H9 (cell line): ENCODE results near the gene MDFIC. TPM values are rescaled to one million over a fixed set of nuclear protein-coding genes. Genes with fewer than 3 reads are reported as not detected.

Source experiments
- DNase-seq: peaks from one replicate; pipeline ENCODE4 v3.0.0-alpha.2; 2017
- H2AFZ ChIP-seq: one replicate; pipeline ENCODE4 v1.6.1; 2013; ENCODE audit warnings: mild to moderate bottlenecking, low read length, control low read depth, moderate library complexity
- H2AK5ac ChIP-seq: 2 replicates; pipeline ENCODE4 v1.6.1; 2013; ENCODE audit warnings: low read length, control low read depth, mixed read lengths; ENCODE audit not compliant: insufficient read length
- H2BK120ac ChIP-seq: one replicate; pipeline ENCODE4 v1.6.1; 2013; ENCODE audit warnings: low read depth, mild to moderate bottlenecking, low read length, control low read depth, inconsistent platforms; ENCODE audit not compliant: poor library complexity, severe bottlenecking
- H2BK12ac ChIP-seq: 2 replicates; pipeline ENCODE4 v1.6.1; 2013; ENCODE audit warnings: low read length, control low read depth, mixed read lengths, low read depth; ENCODE audit not compliant: insufficient read length
- H2BK15ac ChIP-seq: 2 replicates; pipeline ENCODE4 v1.6.1; 2013; ENCODE audit warnings: low read depth, low read length, control low read depth
- H2BK20ac ChIP-seq: one replicate; pipeline ENCODE4 v1.6.1; 2013; ENCODE audit warnings: low read depth, mild to moderate bottlenecking, low read length, control low read depth, inconsistent platforms; ENCODE audit not compliant: poor library complexity, severe bottlenecking
- H2BK5ac ChIP-seq: 2 replicates; pipeline ENCODE4 v1.6.1; 2013; ENCODE audit warnings: low read length, control low read depth, mixed read lengths; ENCODE audit not compliant: insufficient read length
- H3K14ac ChIP-seq: 2 replicates; pipeline ENCODE4 v1.6.1; 2013; ENCODE audit warnings: low read length, control low read depth; ENCODE audit not compliant: insufficient read depth
- H3K18ac ChIP-seq: 2 replicates; pipeline ENCODE4 v1.6.1; 2013; ENCODE audit warnings: low read depth, mild to moderate bottlenecking, mixed read lengths, low read length, control low read depth; ENCODE audit not compliant: insufficient read length
- H3K23ac ChIP-seq: 2 replicates; pipeline ENCODE4 v1.6.1; 2013; ENCODE audit warnings: low read length, control low read depth, mixed read lengths, low read depth; ENCODE audit not compliant: insufficient read length
- H3K23me2 ChIP-seq: 2 replicates; pipeline ENCODE4 v1.6.1; 2013; ENCODE audit warnings: low read depth, mild to moderate bottlenecking, mixed read lengths, low read length, control low read depth; ENCODE audit not compliant: insufficient read length, poor library complexity, severe bottlenecking
- H3K27ac ChIP-seq: 2 replicates; pipeline ENCODE4 v1.5.1; 2013; ENCODE audit warnings: low read length, control low read depth, mixed read lengths, low read depth; ENCODE audit not compliant: insufficient read length
- H3K27me3 ChIP-seq: 2 replicates; pipeline ENCODE4 v1.6.1; 2013; ENCODE audit warnings: low read length, control low read depth, inconsistent platforms; ENCODE audit not compliant: insufficient read depth
- H3K4ac ChIP-seq: 2 replicates; pipeline ENCODE4 v1.6.1; 2013; ENCODE audit warnings: low read depth, mild to moderate bottlenecking, control low read depth, inconsistent platforms, low read length, moderate library complexity
- H3K4me1 ChIP-seq: 2 replicates; pipeline ENCODE4 v1.6.1; 2013; ENCODE audit warnings: low read length, control low read depth, inconsistent platforms; ENCODE audit not compliant: insufficient read depth
- H3K4me2 ChIP-seq: 2 replicates; pipeline ENCODE4 v1.6.1; 2013; ENCODE audit warnings: low read length, control low read depth, mixed read lengths; ENCODE audit not compliant: insufficient read length, insufficient read depth
- H3K56ac ChIP-seq: 2 replicates; pipeline ENCODE4 v1.6.1; 2013; ENCODE audit warnings: low read depth, mild to moderate bottlenecking, mixed read lengths, low read length, control low read depth; ENCODE audit not compliant: insufficient read length
- H3K79me1 ChIP-seq: 2 replicates; pipeline ENCODE4 v1.6.1; 2013; ENCODE audit warnings: low read depth, mild to moderate bottlenecking, moderate library complexity, low read length, control low read depth, inconsistent platforms; ENCODE audit not compliant: insufficient read depth, poor library complexity, severe bottlenecking
- H3K79me2 ChIP-seq: 2 replicates; pipeline ENCODE4 v1.6.1; 2013; ENCODE audit warnings: low read length, control low read depth, inconsistent platforms; ENCODE audit not compliant: insufficient read depth
- H3K9ac ChIP-seq: 2 replicates; pipeline ENCODE4 v1.6.1; 2013; ENCODE audit warnings: low read length, control low read depth, mixed read lengths; ENCODE audit not compliant: insufficient read length; ENCODE audit errors: extremely low read depth
- H3K9me3 ChIP-seq: one replicate; pipeline ENCODE4 v1.6.1; 2013; ENCODE audit warnings: low read depth, low read length, inconsistent platforms; ENCODE audit not compliant: control insufficient read depth
- H3T11ph ChIP-seq: one replicate; pipeline ENCODE4 v1.6.1; 2013; ENCODE audit warnings: mild to moderate bottlenecking, low read length, control low read depth, inconsistent platforms
- H4K20me1 ChIP-seq: one replicate; pipeline ENCODE4 v1.6.1; 2013; ENCODE audit not compliant: control insufficient read depth, insufficient read length, insufficient read depth
- H4K5ac ChIP-seq: 2 replicates; pipeline ENCODE4 v1.6.1; 2013; ENCODE audit warnings: low read depth, mild to moderate bottlenecking, mixed read lengths, low read length, control low read depth; ENCODE audit not compliant: insufficient read length
- H4K8ac ChIP-seq: replicated peaks from 2 replicates; pipeline ENCODE4 v1.6.1; 2013; ENCODE audit warnings: low read length, control low read depth, mixed read lengths, low read depth; ENCODE audit not compliant: insufficient read length
- H4K91ac ChIP-seq: 2 replicates; pipeline ENCODE4 v1.6.1; 2013; ENCODE audit warnings: low read depth, mild to moderate bottlenecking, moderate library complexity, mixed read lengths, low read length, control low read depth; ENCODE audit not compliant: insufficient read length
- H3K27ac Mint-ChIP-seq, 3 experiments: 2 replicates in 2 of 3; 3 replicates in 1 of 3; pipeline ENCODE4 v1.8.0; 2020 to 2021; ENCODE audit warnings: mixed read lengths in 3 of 3, mild to moderate bottlenecking in 1 of 3, moderate library complexity in 1 of 3
- H3K27me3 Mint-ChIP-seq: 2 replicates; pipeline ENCODE4 v1.8.0; 2021; ENCODE audit warnings: low read depth, mild to moderate bottlenecking, moderate library complexity, mixed read lengths
- H3K36me3 Mint-ChIP-seq, 3 experiments: 2 replicates in 2 of 3; 3 replicates in 1 of 3; pipeline ENCODE4 v1.8.0; 2020 to 2021; ENCODE audit warnings: low read depth in 3 of 3, mixed read lengths in 3 of 3; ENCODE audit not compliant: insufficient read depth in 1 of 3
- H3K4me1 Mint-ChIP-seq, 2 experiments: 2 replicates each; pipeline ENCODE4 v1.8.0; 2020; ENCODE audit warnings: mixed read lengths in 2 of 2
- H3K4me3 Mint-ChIP-seq, 2 experiments: 2 replicates in 1 of 2; 3 replicates in 1 of 2; pipeline ENCODE4 v1.8.0; 2020 to 2021; ENCODE audit warnings: mild to moderate bottlenecking in 2 of 2, mixed read lengths in 2 of 2, moderate library complexity in 1 of 2
- H3K9me3 Mint-ChIP-seq, 2 experiments: 2 replicates in 1 of 2; 3 replicates in 1 of 2; pipeline ENCODE4 v1.8.0; 2020; ENCODE audit warnings: mild to moderate bottlenecking in 2 of 2, mixed read lengths in 2 of 2, moderate library complexity in 1 of 2
- CTCF ChIP-seq: fragments of 200-600 bp; sonication (generic); conservative IDR thresholded peaks from 3 replicates; pipeline ENCODE4 v1.8.0; 2021; ENCODE audit warnings: antibody characterized with exemption, mild to moderate bottlenecking
- WGBS: extraction: QIAGEN DNeasy Blood & Tissue Kit; methylation state at CpG from one replicate; pipeline ENCODE4 v1.1.7; 2013; ENCODE audit warnings: missing lambda C conversion rate, low lambda C conversion rate, mixed read lengths; ENCODE audit not compliant: insufficient read length; ENCODE audit errors: extremely low coverage; 5-methylcytosine and 5-hydroxymethylcytosine counted together
- total RNA-seq: library from RNA; stranded (reverse); gene quantifications from 2 replicates; pipeline ENCODE4 v1.2.1, GENCODE V29; 2021

The MDFIC gene
- total RNA-seq, 1 experiment from 2014 or later: 2.0 TPM

GRCh38 chr7:114921631-114922025 is 266 bp upstream of the MDFIC start:
- no peak overlapping the region for H2BK15ac ChIP-seq
- WGBS: no CpG with 5 or more reads among the region's 15 CpGs
- H3K9me3 ChIP-seq: no peaks in the 10 kb centered on the region
- Mint-ChIP-seq H3K4me1 (peaks cover 5 to 11% of the 10 kb centered on the region in 2 experiments), H3K36me3 (no peaks in the 10 kb centered on the region; a peak in 1 of 7 replicates), H3K27me3 (peaks cover 36% of the 10 kb centered on the region), H3K9me3 (no peaks in the 10 kb centered on the region; a peak in 1 of 5 replicates), H3K27ac (peak overlapping the region in 2 of 3 experiments; percentile 20 to 42; a peak in 4 of 7 replicates), H3K4me3 (peak overlapping the region; percentile 76 to 93)
- H4K91ac ChIP-seq: no peak overlapping the region
- H2BK20ac ChIP-seq: no peak overlapping the region
- no peaks in the 10 kb centered on the region for H4K20me1 ChIP-seq
- H3K4ac ChIP-seq: no peak overlapping the region
- H3K4me1 ChIP-seq: no peaks in the 10 kb centered on the region
- H3K79me2 ChIP-seq: no peaks in the 10 kb centered on the region
- peak overlapping the region; percentile 37 for H3K9ac ChIP-seq
- H3K27me3 ChIP-seq: no peaks in the 10 kb centered on the region
- H3T11ph ChIP-seq: no peak overlapping the region
- H2BK12ac ChIP-seq: no peak overlapping the region
- H3K23ac ChIP-seq: no peak overlapping the region
- H3K56ac ChIP-seq: no peak overlapping the region
- H2BK5ac ChIP-seq: no peak overlapping the region
- no peak overlapping the region for H2BK120ac ChIP-seq
- peak overlapping the region; percentile 68 for H3K4me2 ChIP-seq
- no peak overlapping the region for H4K5ac ChIP-seq
- peaks cover 16% of the 10 kb centered on the region for H3K23me2 ChIP-seq
- TF ChIP-seq CTCF: no peak
- no peak overlapping the region for H3K18ac ChIP-seq
- H2AK5ac ChIP-seq: no peak overlapping the region
- no peak overlapping the region for H4K8ac ChIP-seq
- peak overlapping the region; percentile 14 for H2AFZ ChIP-seq
- H3K14ac ChIP-seq: no peak overlapping the region
- no peak overlapping the region for H3K27ac ChIP-seq
- DNase-seq: peak; percentile 36
- no peaks in the 10 kb centered on the region for H3K79me1 ChIP-seq
